ENCODE measurements around the gene SPDL1.

Gene SPDL1

GRCh38 chr5:169583424-169584220, at the start of gene SPDL1:
Gene SPDL1, plus strand, starts transcription at chr5:169583773. Its CDS starts 4,644 bp downstream, at chr5:169588417.
- peak; percentile 97 for DNase-seq

- DNase-seq = no peak
Measured at GRCh38 chr5:169534311-169534880, 49.2 kb upstream of the SPDL1 start.

DNA sequence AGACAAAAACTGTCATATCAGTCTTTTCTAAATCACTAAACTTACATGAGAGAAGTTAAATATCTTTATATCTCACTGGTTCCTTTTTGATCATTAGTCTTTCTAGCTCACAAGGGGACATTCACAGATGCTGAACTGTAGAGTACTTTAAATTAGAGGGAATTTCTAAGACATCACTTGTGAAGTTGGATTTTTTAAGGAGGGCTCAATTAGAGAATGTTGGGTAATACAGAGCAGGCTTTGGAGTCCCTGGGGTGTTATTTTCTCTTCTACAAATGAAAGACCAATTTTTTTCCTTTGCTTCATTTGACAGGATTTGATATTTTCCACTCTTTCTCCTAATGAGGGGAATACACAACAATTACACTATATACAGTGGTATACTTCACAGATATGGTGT, 48.6 kb upstream of the SPDL1 start:
- no peak for DNase-seq

DNA sequence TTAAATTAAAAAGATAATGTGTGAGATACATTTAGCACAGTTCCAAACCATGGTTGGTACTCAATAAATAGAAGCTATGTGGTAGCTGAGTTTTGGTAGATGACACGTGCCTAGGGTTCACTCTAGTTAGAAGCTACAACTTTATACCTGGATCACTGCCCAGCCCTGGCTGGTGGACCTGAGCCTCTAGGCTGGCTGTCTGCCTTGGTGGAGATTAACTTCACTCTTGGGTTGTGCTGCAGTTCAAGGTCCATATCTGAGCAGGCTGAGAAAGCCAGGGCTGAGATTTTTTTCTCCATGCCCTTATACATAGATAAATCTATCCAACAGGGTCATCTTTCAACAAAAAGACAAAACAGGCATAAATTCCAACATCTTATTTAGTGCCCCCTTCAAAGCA, 44.6 kb upstream of the SPDL1 start:
- no peak for DNase-seq

GRCh38 chr5:169542811-169543210, 40.8 kb upstream of the SPDL1 start:
- DNase-seq = no peak

DNA sequence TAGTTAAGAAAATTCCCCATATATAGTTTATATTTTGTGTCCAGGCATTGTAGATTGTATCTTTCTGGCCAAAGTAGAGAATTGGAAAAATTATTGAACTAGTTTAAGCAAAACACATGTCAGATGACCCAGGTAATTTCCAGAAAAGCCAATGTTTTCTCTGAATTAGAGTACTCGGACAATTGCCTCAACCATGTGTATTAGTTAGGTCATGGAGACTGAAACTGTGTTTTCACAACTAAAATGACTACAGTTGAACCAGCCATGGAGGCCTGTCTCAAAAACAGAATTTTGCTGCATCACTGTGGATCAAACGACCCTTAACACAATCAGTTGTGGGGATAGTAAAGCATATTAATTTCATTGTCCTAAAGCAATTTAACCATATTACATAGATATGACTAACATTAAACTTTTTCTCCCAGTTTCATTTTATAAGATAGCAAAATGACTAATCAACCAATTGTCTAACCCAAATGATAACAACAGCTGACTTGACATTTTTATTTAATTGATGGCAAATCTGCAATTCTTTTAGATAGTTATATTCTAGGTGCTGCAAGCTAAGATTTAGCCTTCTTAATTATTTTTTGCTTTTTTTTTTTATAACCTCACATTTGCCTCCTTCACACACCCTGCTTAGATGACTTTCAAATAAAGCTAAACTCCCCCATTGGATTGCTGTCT, 39.2 kb upstream of the SPDL1 start:
- DNase-seq = no peak

DNA sequence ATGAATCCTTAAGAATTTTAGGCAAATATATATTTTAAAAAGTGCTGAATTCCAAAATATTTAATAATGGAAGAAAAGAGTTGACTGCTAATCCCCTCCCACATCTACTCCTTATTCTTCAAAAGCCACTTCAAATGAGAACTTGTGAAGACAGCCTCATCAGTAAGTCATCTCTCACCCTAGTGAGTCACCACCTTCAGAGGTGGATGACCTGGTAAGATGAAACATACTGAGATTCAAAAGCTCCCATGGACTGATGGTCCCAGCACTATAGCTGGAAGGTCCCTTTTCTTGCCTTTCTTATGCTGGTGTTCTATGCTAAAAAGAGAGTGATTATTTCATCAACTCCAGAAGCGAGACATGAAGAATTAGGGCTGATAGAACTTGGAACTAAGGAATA, 37.8 kb upstream of the SPDL1 start:
- DNase-seq = no peak

DNA sequence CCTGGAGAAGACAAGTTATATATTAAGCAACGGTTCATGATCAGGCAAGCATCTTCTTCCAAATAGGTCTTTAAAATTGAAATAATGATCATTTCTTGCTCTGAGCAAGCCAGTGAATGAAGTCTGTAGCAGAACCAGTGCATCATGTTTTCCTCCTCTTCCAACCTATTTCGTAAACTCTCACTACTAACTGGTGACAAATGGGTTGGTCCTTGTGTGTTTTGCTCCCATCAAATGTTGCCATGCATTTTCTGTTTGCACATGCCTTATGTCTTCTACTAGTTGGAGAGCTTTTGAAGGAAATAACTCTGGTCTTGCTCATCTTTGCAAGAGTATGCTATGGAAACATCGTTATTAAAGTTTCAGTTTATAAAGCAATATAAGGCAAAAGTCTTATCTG, 37.2 kb upstream of the SPDL1 start:
- DNase-seq = no peak

GRCh38 chr5:169547508-169547907, 36.1 kb upstream of the SPDL1 start:
- no peak for DNase-seq

DNA sequence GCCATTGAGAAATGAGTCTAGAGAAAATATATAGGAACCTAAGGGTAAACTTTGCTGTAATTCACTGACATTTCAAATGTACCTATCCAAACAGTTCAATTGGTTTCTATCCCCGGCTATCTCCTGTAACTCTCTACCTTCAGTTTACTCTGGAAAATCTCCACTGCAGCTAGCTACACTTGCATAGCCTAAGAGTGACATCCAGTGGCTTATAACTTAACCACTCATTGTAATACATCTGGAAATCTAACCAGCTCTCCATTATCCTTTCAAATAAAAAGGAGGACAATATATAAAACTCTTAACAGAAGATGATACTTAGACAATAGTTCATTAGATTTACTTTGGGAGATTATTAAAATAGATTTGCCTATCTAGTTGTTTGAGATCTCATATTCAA, 35.3 kb upstream of the SPDL1 start:
- DNase-seq = no peak

DNA sequence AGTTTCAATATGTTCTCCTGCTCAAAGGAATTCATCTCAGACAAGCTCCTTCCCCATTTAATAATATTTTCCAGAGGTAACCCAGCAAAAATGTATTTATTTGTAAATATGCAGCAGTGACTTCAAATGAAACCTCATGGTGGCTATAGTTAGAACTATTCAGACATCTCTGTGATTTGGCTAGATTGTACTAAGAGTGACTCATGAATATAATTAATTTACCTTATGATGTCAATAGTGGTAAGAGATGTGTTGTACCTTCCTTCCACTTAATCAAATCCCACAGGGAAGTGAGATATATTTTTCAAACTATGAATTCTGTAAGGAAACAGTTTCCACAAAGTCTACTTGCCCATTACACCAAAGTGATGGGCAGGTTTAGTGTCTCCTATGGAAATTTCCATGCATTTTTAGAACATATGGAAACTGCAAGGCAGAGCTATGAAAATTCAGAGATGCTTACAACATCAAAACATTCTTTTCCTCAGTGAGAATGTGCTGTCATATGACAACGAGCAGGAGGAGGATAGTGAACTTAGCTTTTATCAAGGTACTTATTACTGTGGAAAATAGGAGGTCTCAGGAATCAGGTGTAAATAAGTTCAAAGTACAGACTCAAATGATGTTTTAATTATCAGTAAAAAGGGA, 34.0 kb upstream of the SPDL1 start:
- DNase-seq = no peak

- DNase-seq = no peak
Measured at GRCh38 chr5:169550227-169550626, 33.3 kb upstream of the SPDL1 start.

DNA sequence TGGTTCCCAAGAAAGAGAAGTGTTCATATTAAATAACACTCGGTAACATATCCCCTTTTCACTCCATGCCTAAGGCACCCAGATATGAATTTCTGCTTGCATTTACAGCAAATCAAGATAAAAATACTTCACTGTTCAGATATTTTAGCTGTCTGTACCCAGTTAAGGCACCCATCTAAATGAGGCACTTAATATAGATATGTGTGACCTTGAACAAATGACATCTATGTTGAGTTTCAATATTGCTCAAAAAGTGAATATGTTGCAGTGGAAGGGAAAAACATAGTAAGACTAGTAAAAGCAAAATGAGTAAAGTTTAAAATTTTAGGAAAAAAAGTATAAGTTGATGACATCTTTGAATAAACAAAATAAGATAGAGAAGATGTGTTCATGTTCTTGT, 32.4 kb upstream of the SPDL1 start:
- no peak for DNase-seq

- no peak for DNase-seq
Measured at GRCh38 chr5:169551696-169552095, 31.9 kb upstream of the SPDL1 start.

GRCh38 chr5:169554251-169554650, 29.3 kb upstream of the SPDL1 start:
- DNase-seq = no peak

DNA sequence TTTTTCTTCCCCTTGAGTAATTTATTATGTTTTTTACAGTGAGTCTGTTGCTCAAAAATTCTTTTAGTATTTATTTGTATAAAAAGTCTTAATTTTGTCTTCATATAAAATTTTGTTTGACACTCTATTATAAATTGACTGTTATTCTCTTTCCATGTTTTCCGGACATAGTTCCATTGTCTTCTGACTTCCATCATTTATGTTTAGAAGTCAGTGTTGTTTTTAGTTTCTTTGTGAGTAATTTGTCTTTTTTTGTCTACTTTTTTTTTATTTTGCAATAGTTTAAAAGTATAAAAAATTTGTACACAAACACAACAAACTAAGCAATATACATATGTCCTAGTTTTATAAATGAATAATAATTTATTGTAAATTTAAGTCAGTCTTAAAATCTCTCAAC, 25.7 kb upstream of the SPDL1 start:
- DNase-seq = no peak

GRCh38 chr5:169561893-169562292, 21.7 kb upstream of the SPDL1 start:
- DNase-seq = no peak

DNA sequence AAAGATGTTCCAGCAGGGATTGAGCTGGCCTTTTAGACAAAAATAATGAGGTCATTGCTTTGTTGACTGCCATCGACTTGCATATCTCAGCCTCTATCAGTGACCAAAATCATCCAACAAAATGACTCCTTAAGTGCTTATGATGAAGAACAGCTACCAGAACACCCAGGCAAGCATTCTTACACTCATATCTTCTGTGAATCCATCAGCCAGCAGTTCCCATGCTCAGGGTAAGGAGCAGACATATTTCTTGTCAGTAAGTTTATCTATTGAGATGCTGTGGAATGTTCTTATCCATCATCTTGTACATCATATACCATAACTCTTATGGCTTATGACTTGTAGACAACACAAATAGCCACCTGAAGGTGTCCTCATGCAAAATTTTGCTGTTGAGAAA, 20.2 kb upstream of the SPDL1 start:
- no peak for DNase-seq

DNA sequence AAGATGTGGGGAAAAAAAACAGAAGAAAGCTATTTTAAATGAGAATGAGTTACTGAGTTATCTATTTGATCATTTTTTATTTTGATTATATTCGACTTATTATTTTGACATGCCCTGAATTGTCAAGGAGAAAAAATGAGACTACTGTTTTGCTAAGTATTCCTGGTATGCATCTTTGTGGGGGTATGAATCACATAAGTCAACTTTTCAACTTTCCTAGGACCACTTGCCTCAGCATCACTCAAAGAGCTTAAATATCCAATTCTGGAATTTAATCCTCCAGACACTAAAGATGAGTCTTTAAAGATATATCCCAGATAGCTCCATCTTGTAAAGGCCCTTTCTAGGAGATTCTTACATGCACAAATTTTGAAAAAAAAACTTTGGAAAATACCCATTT, 17.4 kb upstream of the SPDL1 start:
- DNase-seq = no peak

- no peak for DNase-seq
Measured at GRCh38 chr5:169567079-169567478, 16.5 kb upstream of the SPDL1 start.

DNA sequence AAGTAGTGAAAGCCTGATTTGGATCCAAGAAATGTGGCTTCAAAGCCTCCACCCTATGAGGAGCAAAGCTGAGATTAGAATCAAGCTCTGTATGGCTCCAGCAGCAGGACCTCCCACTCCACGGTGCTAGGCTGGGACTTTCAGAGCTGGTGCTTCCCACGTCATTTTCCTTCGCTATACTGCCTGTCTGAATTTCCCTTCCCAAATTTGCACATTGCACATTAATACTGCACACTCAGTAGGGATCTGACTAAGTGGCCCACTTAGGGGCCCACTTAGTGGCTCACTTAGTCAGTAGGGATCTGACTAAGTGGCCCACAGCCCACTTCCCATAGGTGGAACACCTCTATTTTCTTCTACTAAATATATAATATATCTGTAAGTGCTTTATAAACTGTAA, 14.1 kb upstream of the SPDL1 start:
- DNase-seq = no peak

DNA sequence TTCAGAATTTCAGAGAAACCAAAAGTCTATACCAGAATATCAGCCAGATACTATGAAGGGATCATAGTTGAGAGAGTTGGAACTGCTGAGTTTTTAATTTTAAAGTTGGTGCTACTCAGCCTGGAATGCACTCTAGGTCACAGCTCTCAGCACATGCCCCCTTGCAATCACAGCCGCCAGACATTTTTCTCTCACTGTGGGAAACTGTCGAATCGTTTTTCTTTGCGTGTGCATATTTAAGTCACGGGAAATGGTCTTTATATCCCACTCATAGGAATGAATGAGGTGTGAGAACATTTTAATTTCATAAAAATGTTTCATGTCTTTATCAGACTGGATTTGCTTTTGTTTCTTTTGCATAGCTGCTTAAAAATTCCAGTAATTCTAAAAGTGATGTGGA, 12.2 kb upstream of the SPDL1 start:
- DNase-seq = no peak

GRCh38 chr5:169574134-169574646, 9.4 kb upstream of the SPDL1 start:
- DNase-seq = no peak

DNA sequence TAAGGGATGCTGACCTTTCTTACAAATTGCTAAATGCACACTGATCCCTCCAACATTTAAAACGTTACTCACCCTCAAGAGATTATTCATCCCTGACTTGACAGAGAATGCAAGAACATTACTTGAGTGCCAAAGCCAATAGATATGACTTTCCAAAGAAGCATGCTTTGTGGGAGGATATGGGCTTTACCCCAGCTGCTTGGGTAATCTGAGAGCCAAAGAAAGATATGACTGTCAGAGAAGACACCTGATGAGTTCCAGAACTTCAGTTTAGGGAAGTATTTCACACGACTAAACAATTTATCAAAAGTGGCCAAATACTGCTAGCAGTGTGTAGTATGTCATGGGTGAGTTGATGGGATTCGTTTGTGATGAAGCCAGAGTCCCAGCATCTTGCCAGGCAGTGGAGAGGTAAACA, 7.4 kb upstream of the SPDL1 start:
- no peak for DNase-seq
